ENCODE measurements around the gene CTSK. TPM values are rescaled to one million over a fixed set of nuclear protein-coding genes. Genes with fewer than 3 reads are reported as not detected.
A peak's percentile ranks its signal among the peaks of the same experiment; 100 is the strongest.

Gene CTSK
- total RNA-seq, 1 experiment from 2014 or later = 12.3 TPM

DNA sequence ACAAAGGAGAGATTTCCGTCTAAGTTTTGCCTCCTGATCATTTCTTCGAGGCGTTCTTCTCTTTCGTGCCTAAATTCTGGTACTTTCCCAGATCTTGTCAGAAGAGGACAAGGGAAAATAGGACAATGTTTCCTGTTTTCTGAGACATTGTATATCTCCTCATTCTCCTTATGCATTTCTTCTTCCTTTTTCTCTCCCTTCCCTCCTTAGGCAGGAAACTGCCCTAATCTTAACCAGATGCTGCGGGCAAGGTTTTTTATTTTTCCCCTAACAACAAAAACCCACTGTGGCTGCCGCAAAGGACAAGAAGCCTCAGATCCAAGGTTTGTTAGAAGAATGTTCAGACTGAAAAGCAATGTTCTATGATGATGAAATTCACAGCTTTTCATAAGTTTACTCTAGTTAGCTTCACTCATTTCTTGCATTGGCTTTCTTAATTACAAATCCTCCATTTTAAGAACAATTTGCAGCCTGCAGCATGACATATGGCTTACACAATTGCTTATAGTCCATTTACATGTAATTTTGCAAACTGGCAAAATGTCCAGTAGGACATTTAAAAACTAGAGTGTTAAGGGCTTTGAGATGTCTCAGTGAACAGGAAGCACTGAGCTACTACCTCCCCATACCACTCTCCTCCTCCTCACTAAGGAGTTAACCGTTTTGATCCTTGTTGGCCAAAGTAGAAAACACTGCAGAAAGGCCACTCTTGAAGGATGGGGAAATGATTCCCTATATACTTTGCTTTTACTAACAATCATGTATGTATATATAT, 624 bp downstream of the CTSK start:
- Histone ChIP-seq H3K27me3 (replicated peaks; ENCODE audit: insufficient read depth, low read depth, low read length, poor library complexity) (no peaks in the 10 kb centered on the region), H3K27ac (ENCODE audit: low read depth, low read length, poor library complexity, severe bottlenecking) (peak overlapping the region; percentile 84), H3K9me3 (ENCODE audit: low read depth, low read length, poor library complexity, severe bottlenecking) (no peaks in the 10 kb centered on the region), H3K36me3 (ENCODE audit: insufficient read depth, low read length, poor library complexity, severe bottlenecking) (peaks cover 8% of the 10 kb centered on the region), H3K4me3 (ENCODE audit: low read depth, low read length, poor library complexity, severe bottlenecking) (no peak overlapping the region), H3K4me1 (ENCODE audit: insufficient read depth, low read length, poor library complexity, severe bottlenecking) (peaks cover 21% of the 10 kb centered on the region)
- no TSS peak for BruUV-seq (replicated peaks)
- TF ChIP-seq EZH2 (IDR thresholded peaks at IDR 0.05; ENCODE audit: borderline replicate concordance, low read depth, low read length, poor library complexity, severe bottlenecking) = no peak
- TF ChIP-seq, protein P1, sequence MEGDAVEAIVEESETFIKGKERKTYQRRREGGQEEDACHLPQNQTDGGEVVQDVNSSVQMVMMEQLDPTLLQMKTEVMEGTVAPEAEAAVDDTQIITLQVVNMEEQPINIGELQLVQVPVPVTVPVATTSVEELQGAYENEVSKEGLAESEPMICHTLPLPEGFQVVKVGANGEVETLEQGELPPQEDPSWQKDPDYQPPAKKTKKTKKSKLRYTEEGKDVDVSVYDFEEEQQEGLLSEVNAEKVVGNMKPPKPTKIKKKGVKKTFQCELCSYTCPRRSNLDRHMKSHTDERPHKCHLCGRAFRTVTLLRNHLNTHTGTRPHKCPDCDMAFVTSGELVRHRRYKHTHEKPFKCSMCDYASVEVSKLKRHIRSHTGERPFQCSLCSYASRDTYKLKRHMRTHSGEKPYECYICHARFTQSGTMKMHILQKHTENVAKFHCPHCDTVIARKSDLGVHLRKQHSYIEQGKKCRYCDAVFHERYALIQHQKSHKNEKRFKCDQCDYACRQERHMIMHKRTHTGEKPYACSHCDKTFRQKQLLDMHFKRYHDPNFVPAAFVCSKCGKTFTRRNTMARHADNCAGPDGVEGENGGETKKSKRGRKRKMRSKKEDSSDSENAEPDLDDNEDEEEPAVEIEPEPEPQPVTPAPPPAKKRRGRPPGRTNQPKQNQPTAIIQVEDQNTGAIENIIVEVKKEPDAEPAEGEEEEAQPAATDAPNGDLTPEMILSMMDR (conservative IDR thresholded peaks at IDR 0.05; ENCODE audit: low read depth, low read length) = no peak
- intact Hi-C loops (cut with micrococcal nuclease; ENCODE audit: unreplicated experiment) = loop anchor here (5.0 kb wide), 1 partner anchor 245 kb away; no protein-coding TSS in a partner anchor
- DNase-seq (ENCODE audit: low spot score) = peak; percentile 59
- POLR2A ChIA-PET (ENCODE audit: low non-redundant PET) = no interaction called here
- CTCF ChIA-PET = no interaction called here

DNA sequence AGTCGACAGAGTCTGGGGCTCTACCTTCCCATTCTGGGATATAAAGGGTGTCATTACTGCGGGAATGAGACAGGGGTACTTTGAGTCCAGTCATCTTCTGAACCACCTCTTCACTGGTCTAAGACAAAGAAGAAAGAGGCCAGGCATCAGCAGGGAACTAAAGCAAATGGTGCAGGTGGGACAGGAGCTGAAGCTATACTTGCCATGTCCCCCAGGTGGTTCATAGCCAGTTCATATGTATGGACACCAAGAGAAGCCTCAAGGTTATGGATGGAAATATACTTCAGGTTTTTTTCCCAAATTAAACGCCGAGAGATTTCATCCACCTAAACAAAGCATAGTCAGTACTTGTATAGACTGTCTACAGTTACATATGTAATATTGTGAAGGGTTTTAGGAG, 2.2 kb downstream of the CTSK start:
- intact Hi-C loops (cut with micrococcal nuclease; ENCODE audit: unreplicated experiment) = loop anchor here (5.0 kb wide), 1 partner anchor 244 kb away; no protein-coding TSS in a partner anchor
- Histone ChIP-seq H3K4me3 (ENCODE audit: low read depth, low read length, poor library complexity, severe bottlenecking) (no peak overlapping the region), H3K4me1 (ENCODE audit: insufficient read depth, low read length, poor library complexity, severe bottlenecking) (peaks cover 21% of the 10 kb centered on the region), H3K9me3 (ENCODE audit: low read depth, low read length, poor library complexity, severe bottlenecking) (no peaks in the 10 kb centered on the region), H3K27me3 (replicated peaks; ENCODE audit: insufficient read depth, low read depth, low read length, poor library complexity) (no peaks in the 10 kb centered on the region), H3K27ac (ENCODE audit: low read depth, low read length, poor library complexity, severe bottlenecking) (no peak overlapping the region), H3K36me3 (ENCODE audit: insufficient read depth, low read length, poor library complexity, severe bottlenecking) (no peaks in the 10 kb centered on the region)
- BruUV-seq (replicated peaks) = no TSS peak
- TF ChIP-seq, protein P1 (conservative IDR thresholded peaks at IDR 0.05; ENCODE audit: low read depth, low read length) = no peak
- TF ChIP-seq EZH2 (IDR thresholded peaks at IDR 0.05; ENCODE audit: borderline replicate concordance, low read depth, low read length, poor library complexity, severe bottlenecking) = no peak
- ChIA-PET POLR2A (ENCODE audit: low non-redundant PET) (no interaction called here), CTCF (no interaction called here)
- no peak for DNase-seq (ENCODE audit: low spot score)

DNA sequence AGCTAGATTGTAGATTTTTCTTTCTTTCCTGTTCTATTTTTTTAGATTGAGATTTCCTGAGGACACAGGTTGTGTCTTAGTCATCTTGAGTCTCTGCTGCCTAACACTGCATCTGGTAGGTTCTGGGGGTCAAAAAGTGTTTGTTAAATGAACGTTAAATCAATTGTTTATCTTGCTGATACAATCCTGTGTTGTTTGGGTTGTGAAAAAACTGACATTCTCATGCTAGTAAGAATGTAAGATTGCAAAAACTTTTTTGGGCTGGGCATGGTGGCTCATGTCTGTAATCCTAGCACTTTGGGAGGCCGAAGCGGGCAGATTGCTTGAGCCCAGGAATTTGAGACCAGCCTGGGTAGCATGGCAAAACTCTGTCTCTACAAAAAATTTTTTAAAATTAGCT, 3.4 kb downstream of the CTSK start:
- Histone ChIP-seq H3K27me3 (replicated peaks; ENCODE audit: insufficient read depth, low read depth, low read length, poor library complexity) (no peaks in the 10 kb centered on the region), H3K9me3 (ENCODE audit: low read depth, low read length, poor library complexity, severe bottlenecking) (no peaks in the 10 kb centered on the region), H3K36me3 (ENCODE audit: insufficient read depth, low read length, poor library complexity, severe bottlenecking) (no peaks in the 10 kb centered on the region), H3K4me1 (ENCODE audit: insufficient read depth, low read length, poor library complexity, severe bottlenecking) (peaks cover 21% of the 10 kb centered on the region), H3K4me3 (ENCODE audit: low read depth, low read length, poor library complexity, severe bottlenecking) (no peak overlapping the region), H3K27ac (ENCODE audit: low read depth, low read length, poor library complexity, severe bottlenecking) (no peak overlapping the region)
- intact Hi-C loops (cut with micrococcal nuclease; ENCODE audit: unreplicated experiment) = loop anchor here (5.0 kb wide), 1 partner anchor 242 kb away; no protein-coding TSS in a partner anchor
- BruUV-seq (replicated peaks) = no TSS peak
- POLR2A ChIA-PET (ENCODE audit: low non-redundant PET) = no interaction called here
- CTCF ChIA-PET = no interaction called here
- TF ChIP-seq, protein P1 (conservative IDR thresholded peaks at IDR 0.05; ENCODE audit: low read depth, low read length) = no peak
- no peak for DNase-seq (ENCODE audit: low spot score)
